K562 (cell line): ENCODE results near the gene KLRK1. TPM values are rescaled to one million over a fixed set of nuclear protein-coding genes. Genes with fewer than 3 reads are reported as not detected.

Experiments
- DPF2 ChIP-seq: fragments of 450-650 bp; IDR thresholded peaks from 2 replicates; pipeline ENCODE4 v1.6.1; 2016
- EZH2 ChIP-seq: IDR thresholded peaks from 2 replicates; pipeline ENCODE4 v1.6.1; 2012; ENCODE audit warnings: low read depth, mild to moderate bottlenecking, inconsistent platforms, low read length, borderline replicate concordance
- MAFG ChIP-seq: fragments of 450-650 bp; conservative IDR thresholded peaks from 2 replicates; pipeline ENCODE4 v1.6.1; 2016; ENCODE audit warnings: missing genetic modification characterization, missing compliant biosample characterization
- NFRKB ChIP-seq: fragments of 450-650 bp; IDR thresholded peaks from 2 replicates; pipeline ENCODE4 v1.6.1; 2016; ENCODE audit warnings: low read depth
- POLR2AphosphoS5 ChIP-seq: IDR thresholded peaks from 2 replicates; pipeline ENCODE4 v1.6.1; 2011; ENCODE audit warnings: mild to moderate bottlenecking, low read depth, low read length, moderate library complexity; ENCODE audit not compliant: control insufficient read depth, insufficient read depth
- TBL1XR1 ChIP-seq, 2 experiments: IDR thresholded peaks; 2 replicates each; pipeline ENCODE4 v1.6.1; 2012; ENCODE audit warnings: improper control_type of control experiment in 2 of 2, low read length in 2 of 2, mild to moderate bottlenecking in 1 of 2
- TEAD4 ChIP-seq, 2 experiments: sonication (generic) in 1 of 2; formaldehyde crosslinking in 1 of 2; IDR thresholded peaks; 2 replicates each; pipeline versions ENCODE4 v1.6.1 to v1.8.0; 2012 to 2022; ENCODE audit warnings: borderline replicate concordance in 1 of 2, inconsistent platforms in 1 of 2, low read length in 1 of 2, mild to moderate bottlenecking in 1 of 2, missing genetic modification reagents in 1 of 2
- U2AF2 ChIP-seq: fragments of 200-400 bp; formaldehyde crosslinking; optimal IDR thresholded peaks from 2 replicates; pipeline ENCODE3; 2017; ENCODE audit warnings: low read depth, mild to moderate bottlenecking, low read length
- ZNF384 ChIP-seq: IDR thresholded peaks from 2 replicates; pipeline ENCODE4 v1.6.1; 2012; ENCODE audit warnings: low read depth, low read length, improper control_type of control experiment
- polyA plus RNA-seq, 8 experiments: library from polyadenylated mRNA; depleted of rRNA in 4 of 8; stranded (reverse) in 5 of 8; unstranded in 3 of 8; fragments of >200 nt; fragmentation: Nextera tagmentation in 2 of 8; fragmentation: Illumina TruSeq in 1 of 8; extraction: Ambion mirVana in 2 of 8; extraction: Trizol in 1 of 8; gene quantifications; 2 replicates each; pipeline versions ENCODE4 v1.2.1 to v1.2.3, GENCODE V29; 2011 to 2014; ENCODE audit warnings: inconsistent platforms in 1 of 8, missing spikeins in 1 of 8
- total RNA-seq, 7 experiments: library from RNA; depleted of rRNA in 6 of 7; stranded (reverse); fragments of >200 nt in 6 of 7; fragmentation: Illumina TruSeq in 2 of 7; extraction: Trizol in 2 of 7; gene quantifications; 2 replicates each; pipeline versions ENCODE4 v1.2.1 to v1.2.3, GENCODE V29; 2011 to 2021; ENCODE audit warnings: low replicate concordance in 1 of 7
- TF ChIP-seq, protein P1 (sequence below), 3 experiments: fragments of 200-800 bp in 1 of 3; fragments of 250-450 bp in 1 of 3; fragments of 450-650 bp in 1 of 3; sonication (Bioruptor Pico) in 1 of 3; sonication (Bioruptor generic) in 1 of 3; formaldehyde crosslinking in 1 of 3; IDR thresholded peaks; 2 replicates each; pipeline versions ENCODE4 v1.6.1 to v1.8.0; 2016 to 2022; ENCODE audit warnings: mild to moderate bottlenecking in 2 of 3, missing genetic modification characterization in 2 of 3, missing compliant biosample characterization in 1 of 3, moderate library complexity in 1 of 3
- TF ChIP-seq, protein P2 (sequence below): sonication (generic); formaldehyde crosslinking; IDR thresholded peaks from 2 replicates; pipeline ENCODE4 v1.8.0; 2022; ENCODE audit warnings: mild to moderate bottlenecking, missing genetic modification reagents

KLRK1 gene
- total and polyA plus RNA-seq, 9 of the 15 experiments (the other 6 are each of a cell fraction or from before 2014, with no cell fraction given): 0.03 to 0.09 (median 0.06) TPM; not detected in 3

DNA sequence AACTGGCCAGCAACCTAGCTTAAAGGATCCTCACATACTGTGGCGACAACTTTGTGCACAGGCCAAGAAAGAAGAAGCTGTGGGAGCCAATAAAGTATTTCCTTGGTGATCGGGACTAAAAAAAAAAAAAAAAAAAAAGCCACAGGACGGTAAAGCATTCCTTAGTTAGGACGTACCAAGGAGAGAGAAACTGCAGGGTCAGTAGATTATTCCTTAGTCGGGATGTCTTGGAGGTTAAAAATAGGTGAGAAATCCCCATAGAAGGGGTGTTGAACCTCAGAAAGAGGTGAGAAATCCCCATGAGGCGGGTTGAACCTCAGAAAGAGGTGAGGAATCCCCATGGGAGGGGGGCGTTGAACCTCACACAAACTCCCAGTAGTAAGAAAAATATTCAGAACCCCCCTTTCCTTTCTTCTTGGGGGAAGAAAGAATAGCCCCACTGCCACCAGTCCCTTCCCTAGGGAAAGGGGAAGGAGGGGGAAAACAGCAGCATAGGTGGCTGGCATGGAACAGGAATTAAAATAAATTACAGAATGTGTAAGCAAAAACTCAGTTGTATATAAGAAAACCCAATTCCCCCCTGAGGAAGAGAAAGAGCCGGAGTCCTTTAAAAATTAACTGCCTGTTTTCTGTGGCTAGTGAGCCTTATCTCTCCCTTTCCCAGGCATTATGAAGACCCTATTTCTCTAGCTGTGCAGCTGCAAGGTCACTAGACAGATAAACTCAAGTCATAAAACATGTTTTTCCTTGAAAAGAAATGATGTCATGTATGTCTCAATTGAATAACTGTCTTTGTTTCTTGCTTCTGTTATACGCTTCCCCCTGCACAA, 26.8 kb downstream of the KLRK1 start (continued):
- TF ChIP-seq, protein P1, sequence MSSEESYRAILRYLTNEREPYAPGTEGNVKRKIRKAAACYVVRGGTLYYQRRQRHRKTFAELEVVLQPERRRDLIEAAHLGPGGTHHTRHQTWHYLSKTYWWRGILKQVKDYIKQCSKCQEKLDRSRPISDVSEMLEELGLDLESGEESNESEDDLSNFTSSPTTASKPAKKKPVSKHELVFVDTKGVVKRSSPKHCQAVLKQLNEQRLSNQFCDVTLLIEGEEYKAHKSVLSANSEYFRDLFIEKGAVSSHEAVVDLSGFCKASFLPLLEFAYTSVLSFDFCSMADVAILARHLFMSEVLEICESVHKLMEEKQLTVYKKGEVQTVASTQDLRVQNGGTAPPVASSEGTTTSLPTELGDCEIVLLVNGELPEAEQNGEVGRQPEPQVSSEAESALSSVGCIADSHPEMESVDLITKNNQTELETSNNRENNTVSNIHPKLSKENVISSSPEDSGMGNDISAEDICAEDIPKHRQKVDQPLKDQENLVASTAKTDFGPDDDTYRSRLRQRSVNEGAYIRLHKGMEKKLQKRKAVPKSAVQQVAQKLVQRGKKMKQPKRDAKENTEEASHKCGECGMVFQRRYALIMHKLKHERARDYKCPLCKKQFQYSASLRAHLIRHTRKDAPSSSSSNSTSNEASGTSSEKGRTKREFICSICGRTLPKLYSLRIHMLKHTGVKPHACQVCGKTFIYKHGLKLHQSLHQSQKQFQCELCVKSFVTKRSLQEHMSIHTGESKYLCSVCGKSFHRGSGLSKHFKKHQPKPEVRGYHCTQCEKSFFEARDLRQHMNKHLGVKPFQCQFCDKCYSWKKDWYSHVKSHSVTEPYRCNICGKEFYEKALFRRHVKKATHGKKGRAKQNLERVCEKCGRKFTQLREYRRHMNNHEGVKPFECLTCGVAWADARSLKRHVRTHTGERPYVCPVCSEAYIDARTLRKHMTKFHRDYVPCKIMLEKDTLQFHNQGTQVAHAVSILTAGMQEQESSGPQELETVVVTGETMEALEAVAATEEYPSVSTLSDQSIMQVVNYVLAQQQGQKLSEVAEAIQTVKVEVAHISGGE (CRISPR knock-in tag; IDR thresholded peaks at IDR 0.05): 0 out of 6 replicates have a peak, but pooled peaks of 1 of the 3 experiments have one; percentile 13
- TF ChIP-seq DPF2 (peak; percentile 87), POLR2AphosphoS5 (peak; percentile 69), TEAD4 (IDR thresholded peaks at IDR 0.05; ENCODE audit: low read length) (peak; percentile 84), TEAD4 (CRISPR knock-in tag; IDR thresholded peaks at IDR 0.05; ENCODE audit: borderline replicate concordance) (no peak), ZNF384 (peak; percentile 84), EZH2 (no peak), MAFG (tag) (no peak), U2AF2 (no peak), NFRKB (0 out of 2 replicates have a peak, but pooled peaks have one; percentile 34), TBL1XR1 (IDR thresholded peaks at IDR 0.05; ENCODE audit: low read length in 2 of 2) (peak in 1 of 2 experiments; percentile 56; a peak in 1 of 4 replicates)
- TF ChIP-seq, protein P2, sequence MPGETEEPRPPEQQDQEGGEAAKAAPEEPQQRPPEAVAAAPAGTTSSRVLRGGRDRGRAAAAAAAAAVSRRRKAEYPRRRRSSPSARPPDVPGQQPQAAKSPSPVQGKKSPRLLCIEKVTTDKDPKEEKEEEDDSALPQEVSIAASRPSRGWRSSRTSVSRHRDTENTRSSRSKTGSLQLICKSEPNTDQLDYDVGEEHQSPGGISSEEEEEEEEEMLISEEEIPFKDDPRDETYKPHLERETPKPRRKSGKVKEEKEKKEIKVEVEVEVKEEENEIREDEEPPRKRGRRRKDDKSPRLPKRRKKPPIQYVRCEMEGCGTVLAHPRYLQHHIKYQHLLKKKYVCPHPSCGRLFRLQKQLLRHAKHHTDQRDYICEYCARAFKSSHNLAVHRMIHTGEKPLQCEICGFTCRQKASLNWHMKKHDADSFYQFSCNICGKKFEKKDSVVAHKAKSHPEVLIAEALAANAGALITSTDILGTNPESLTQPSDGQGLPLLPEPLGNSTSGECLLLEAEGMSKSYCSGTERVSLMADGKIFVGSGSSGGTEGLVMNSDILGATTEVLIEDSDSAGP: no peak
